Mesendoderm (in vitro differentiated cells): Measurements from ENCODE around the gene MBD3L5.

ENCODE experiments used
- DNase-seq: peaks from one replicate; pipeline ENCODE4 v3.0.0; 2013
- H2AK5ac ChIP-seq: 2 replicates; pipeline ENCODE4 v1.6.1; 2013; ENCODE audit warnings: low read length, inconsistent platforms
- H2BK120ac ChIP-seq: 2 replicates; pipeline ENCODE4 v1.6.1; 2013; ENCODE audit warnings: low read depth, mild to moderate bottlenecking, low read length, moderate library complexity, mixed read lengths
- H2BK15ac ChIP-seq: replicated peaks from 2 replicates; pipeline ENCODE4 v1.6.1; 2013; ENCODE audit warnings: low read depth, mild to moderate bottlenecking, moderate library complexity
- H2BK5ac ChIP-seq: 2 replicates; pipeline ENCODE4 v1.6.1; 2013; ENCODE audit warnings: low read length, inconsistent platforms
- H3K18ac ChIP-seq: 2 replicates; pipeline ENCODE4 v1.6.1; 2013; ENCODE audit warnings: mild to moderate bottlenecking, low read length, mixed read lengths
- H3K23ac ChIP-seq: one replicate; pipeline ENCODE4 v1.6.1; 2013; ENCODE audit warnings: low read length
- H3K27ac ChIP-seq: 2 replicates; pipeline ENCODE4 v1.5.1; 2013; ENCODE audit warnings: low read depth, mild to moderate bottlenecking, inconsistent platforms, low read length, moderate library complexity
- H3K27me3 ChIP-seq: 2 replicates; pipeline ENCODE4 v1.6.1; 2013; ENCODE audit warnings: low read length, control low read depth, mild to moderate bottlenecking, inconsistent platforms; ENCODE audit not compliant: insufficient read depth, poor library complexity
- H3K36me3 ChIP-seq: 2 replicates; pipeline ENCODE4 v1.6.1; 2013; ENCODE audit warnings: low read length, inconsistent platforms; ENCODE audit not compliant: control insufficient read depth, insufficient read depth
- H3K4ac ChIP-seq: one replicate; pipeline ENCODE4 v1.6.1; 2013; ENCODE audit warnings: low read depth, mild to moderate bottlenecking, low read length, moderate library complexity
- H3K4me1 ChIP-seq: 2 replicates; pipeline ENCODE4 v1.6.1; 2013; ENCODE audit warnings: low read depth, low read length, inconsistent platforms; ENCODE audit not compliant: control insufficient read depth
- H3K4me2 ChIP-seq: 2 replicates; pipeline ENCODE4 v1.6.1; 2013; ENCODE audit warnings: low read length
- H3K4me3 ChIP-seq: 2 replicates; pipeline ENCODE4 v1.5.1; 2013; ENCODE audit warnings: mild to moderate bottlenecking, low read length
- H3K56ac ChIP-seq: one replicate; pipeline ENCODE4 v1.6.1; 2013; ENCODE audit warnings: low read length
- H3K79me1 ChIP-seq: 2 replicates; pipeline ENCODE4 v1.6.1; 2013; ENCODE audit warnings: low read length, inconsistent platforms
- H3K79me2 ChIP-seq: 2 replicates; pipeline ENCODE4 v1.6.1; 2013; ENCODE audit warnings: mild to moderate bottlenecking, low read length; ENCODE audit not compliant: control insufficient read depth, insufficient read depth
- H3K9ac ChIP-seq: 2 replicates; pipeline ENCODE4 v1.6.1; 2013; ENCODE audit warnings: low read length, inconsistent platforms
- H4K5ac ChIP-seq: one replicate; pipeline ENCODE4 v1.6.1; 2013; ENCODE audit warnings: low read length
- H4K8ac ChIP-seq: one replicate; pipeline ENCODE4 v1.6.1; 2013; ENCODE audit warnings: low read depth, mild to moderate bottlenecking, control low read depth, low read length, moderate library complexity
- WGBS: extraction: QIAGEN DNeasy Blood & Tissue Kit; methylation state at CpG from one replicate; pipeline ENCODE4 v1.1.7; 2013; ENCODE audit warnings: low lambda C conversion rate, missing lambda C conversion rate; ENCODE audit not compliant: insufficient coverage; ENCODE audit errors: extremely low coverage; 5-methylcytosine and 5-hydroxymethylcytosine counted together

The MBD3L5 gene

GRCh38 chr19:7069042-7069903 is 38.9 kb downstream of the MBD3L5 start, which contains the start of gene ZNF557:
TSS of gene ZNF557 (plus strand) at chr19:7069703. CDS start at chr19:7075075, 5,372 bp downstream.
- no peak within 1 kb of the TSS for H3K23ac ChIP-seq

GRCh38 chr19:7069904-7070226 is 39.5 kb downstream of the MBD3L5 start:
- H2AK5ac ChIP-seq = no peak overlapping the region
- H3K4ac ChIP-seq = no peak overlapping the region
- H2BK120ac ChIP-seq = no peak overlapping the region
- H3K79me1 ChIP-seq = peaks cover 1% of the 10 kb centered on the region
- no peak overlapping the region for H4K5ac ChIP-seq
- peaks cover 1% of the 10 kb centered on the region for H3K79me2 ChIP-seq
- H2BK5ac ChIP-seq = no peak overlapping the region
- H3K36me3 ChIP-seq = peaks cover 2% of the 10 kb centered on the region
- H3K9ac ChIP-seq = peak overlapping the region; percentile 82
- H2BK15ac ChIP-seq = no peak overlapping the region
- H3K27me3 ChIP-seq = no peaks in the 10 kb centered on the region
- no peak for DNase-seq
- H3K23ac ChIP-seq = no peak overlapping the region
- no peak overlapping the region for H4K8ac ChIP-seq
- H3K4me1 ChIP-seq = no peaks in the 10 kb centered on the region
- no peak overlapping the region for H3K27ac ChIP-seq
- H3K4me2 ChIP-seq = peak overlapping the region; percentile 27
- no CpG with 5 or more reads among the region's 12 CpGs for WGBS
- peak overlapping the region; percentile 20 for H3K18ac ChIP-seq
- H3K4me3 ChIP-seq = peak overlapping the region; percentile 97
- peak overlapping the region; percentile 89 for H3K56ac ChIP-seq

More at GRCh38 chr19:7069042-7069903, 38.9 kb downstream of the MBD3L5 start, which contains the start of gene ZNF557:
- Histone ChIP-seq H3K4me1 (no peaks in the 10 kb centered on the region), H3K27me3 (no peaks in the 10 kb centered on the region), H2BK15ac (no peak within 1 kb of the TSS), H3K36me3 (peaks cover 2% of the 10 kb centered on the region), H3K4ac (peak within 1 kb of the TSS; percentile 88), H3K4me2 (peak within 1 kb of the TSS; percentile 46), H3K79me2 (peaks cover 1% of the 10 kb centered on the region), H2BK5ac (peak within 1 kb of the TSS; percentile 63), H3K9ac (peak within 1 kb of the TSS; percentile 82), H2BK120ac (peak within 1 kb of the TSS; percentile 40), H3K18ac (peak within 1 kb of the TSS; percentile 95), H3K79me1 (peaks cover 1% of the 10 kb centered on the region), H3K4me3 (peak within 1 kb of the TSS; percentile 97), H4K5ac (no peak within 1 kb of the TSS), H2AK5ac (no peak within 1 kb of the TSS), H3K27ac (no peak within 1 kb of the TSS), H4K8ac (no peak within 1 kb of the TSS), H3K56ac (peak within 1 kb of the TSS; percentile 89)
- DNase-seq = peak; percentile 98
- no CpG with 5 or more reads among the region's 56 CpGs for WGBS

- no CpG with 5 or more reads among the region's 6 CpGs for WGBS
- no peak overlapping the region for H3K4me3 ChIP-seq
These were observed 42.2 kb downstream of the MBD3L5 start for GRCh38 chr19:7072541-7072940.

GRCh38 chr19:7074705-7075282 is 44.4 kb downstream of the MBD3L5 start:
- Histone ChIP-seq H2BK5ac (no peak overlapping the region), H3K4me3 (no peak overlapping the region), H3K79me2 (peaks cover 1% of the 10 kb centered on the region), H3K23ac (no peak overlapping the region), H3K27ac (no peak overlapping the region), H4K8ac (no peak overlapping the region), H2BK15ac (no peak overlapping the region), H3K79me1 (peaks cover 1% of the 10 kb centered on the region), H3K4me1 (no peaks in the 10 kb centered on the region), H3K4me2 (no peak overlapping the region), H3K4ac (no peak overlapping the region), H3K9ac (no peak overlapping the region), H4K5ac (no peak overlapping the region), H2BK120ac (no peak overlapping the region), H3K27me3 (no peaks in the 10 kb centered on the region), H3K18ac (no peak overlapping the region), H2AK5ac (no peak overlapping the region), H3K36me3 (peaks cover 15% of the 10 kb centered on the region), H3K56ac (no peak overlapping the region)
- no CpG with 5 or more reads among the region's 29 CpGs for WGBS
- no peak for DNase-seq

More at GRCh38 chr19:7072541-7072940, 42.2 kb downstream of the MBD3L5 start:
- H3K56ac ChIP-seq = no peak overlapping the region
- no peak overlapping the region for H3K27ac ChIP-seq
- H2BK15ac ChIP-seq = no peak overlapping the region
- H3K18ac ChIP-seq = no peak overlapping the region
- no peak overlapping the region for H2BK120ac ChIP-seq
- no peak overlapping the region for H3K4ac ChIP-seq
- no peak overlapping the region for H4K8ac ChIP-seq
- DNase-seq = no peak
- no peak overlapping the region for H3K9ac ChIP-seq
- H2AK5ac ChIP-seq = no peak overlapping the region
- no peaks in the 10 kb centered on the region for H3K27me3 ChIP-seq
- peaks cover 12% of the 10 kb centered on the region for H3K36me3 ChIP-seq
- peaks cover 1% of the 10 kb centered on the region for H3K79me2 ChIP-seq
- H3K23ac ChIP-seq = no peak overlapping the region
- no peak overlapping the region for H4K5ac ChIP-seq
- H3K79me1 ChIP-seq = peaks cover 1% of the 10 kb centered on the region
- H2BK5ac ChIP-seq = no peak overlapping the region
- H3K4me1 ChIP-seq = no peaks in the 10 kb centered on the region
- H3K4me2 ChIP-seq = no peak overlapping the region

GRCh38 chr19:7076151-7076550 is 45.8 kb downstream of the MBD3L5 start:
- H2BK15ac ChIP-seq = no peak overlapping the region
- H3K79me1 ChIP-seq = no peaks in the 10 kb centered on the region
- no CpG with 5 or more reads among the region's 6 CpGs for WGBS
- H3K9ac ChIP-seq = no peak overlapping the region
- no peak overlapping the region for H3K23ac ChIP-seq
- H2BK5ac ChIP-seq = no peak overlapping the region
- H3K27me3 ChIP-seq = no peaks in the 10 kb centered on the region
- H2BK120ac ChIP-seq = no peak overlapping the region
- no peak overlapping the region for H3K56ac ChIP-seq
- H3K27ac ChIP-seq = no peak overlapping the region
- H3K4me3 ChIP-seq = no peak overlapping the region
- H4K5ac ChIP-seq = no peak overlapping the region
- no peak overlapping the region for H3K18ac ChIP-seq
- no peaks in the 10 kb centered on the region for H3K79me2 ChIP-seq
- H3K4ac ChIP-seq = no peak overlapping the region
- H3K4me1 ChIP-seq = no peaks in the 10 kb centered on the region
- peaks cover 20% of the 10 kb centered on the region for H3K36me3 ChIP-seq
- no peak overlapping the region for H3K4me2 ChIP-seq
- H4K8ac ChIP-seq = no peak overlapping the region
- no peak overlapping the region for H2AK5ac ChIP-seq
- DNase-seq = no peak
